ENCODE data around the gene FBLN1.
"Not testable (repeated sequence)": the region's sequence is repeated elsewhere in the genome, so short reads cannot be mapped to it uniquely, and the experiment has no call there.

FBLN1 gene

GRCh38 chr22:45476814-45477213 is 25.9 kb upstream of the FBLN1 start:
- no peak for DNase-seq (ENCODE audit: low spot score)

- DNase-seq (ENCODE audit: low spot score), result no peak
Observed at GRCh38 chr22:45477366-45478107, 25.1 kb upstream of the FBLN1 start.

- no peak for DNase-seq (ENCODE audit: low spot score)
Observed at GRCh38 chr22:45478108-45478771, 24.4 kb upstream of the FBLN1 start.

- no peak for DNase-seq (ENCODE audit: low spot score)
Observed at GRCh38 chr22:45480717-45481116, 22.0 kb upstream of the FBLN1 start.

DNA sequence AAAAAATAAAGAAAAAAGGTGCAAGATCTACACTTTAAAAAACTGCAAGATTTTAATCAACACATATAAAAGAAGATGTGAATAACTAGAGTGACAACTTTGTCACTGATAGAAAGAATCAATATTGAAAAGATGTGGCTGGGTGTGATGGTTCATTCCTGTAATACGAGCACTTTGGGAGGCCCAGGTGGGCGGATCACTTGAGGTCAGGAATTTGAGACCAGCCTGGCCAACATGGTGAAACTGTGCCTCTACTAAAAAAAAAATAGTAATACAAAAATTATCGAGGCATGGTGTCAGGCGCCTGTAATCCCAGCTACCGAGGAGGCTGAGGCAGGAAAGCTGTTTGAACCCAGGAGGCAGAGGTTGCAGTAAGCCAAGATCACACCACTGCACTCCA is 21.0 kb upstream of the FBLN1 start:
- no peak for DNase-seq (ENCODE audit: low spot score)

DNA sequence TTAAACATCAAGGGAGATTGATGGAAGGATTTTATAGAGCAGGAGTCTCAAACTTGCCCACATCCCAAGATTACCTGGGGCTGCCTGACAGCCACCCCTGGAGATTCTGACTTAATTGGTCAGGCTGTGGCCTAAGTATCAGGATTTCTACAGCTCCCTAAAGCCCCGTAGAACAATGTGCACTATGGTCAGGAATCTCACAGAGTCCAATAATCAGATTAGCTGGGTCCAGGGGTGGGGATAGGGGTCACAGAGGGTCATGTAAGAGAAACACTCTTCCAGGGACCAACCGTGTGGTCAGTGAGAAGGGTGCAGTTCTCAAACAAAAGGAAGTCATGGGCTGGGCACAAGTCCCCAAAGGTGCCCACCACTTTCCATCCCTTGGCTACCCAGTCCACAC is 20.5 kb upstream of the FBLN1 start:
- DNase-seq (ENCODE audit: low spot score), result no peak

GRCh38 chr22:45483319-45483718 is 19.4 kb upstream of the FBLN1 start:
- no peak for DNase-seq (ENCODE audit: low spot score)

DNA sequence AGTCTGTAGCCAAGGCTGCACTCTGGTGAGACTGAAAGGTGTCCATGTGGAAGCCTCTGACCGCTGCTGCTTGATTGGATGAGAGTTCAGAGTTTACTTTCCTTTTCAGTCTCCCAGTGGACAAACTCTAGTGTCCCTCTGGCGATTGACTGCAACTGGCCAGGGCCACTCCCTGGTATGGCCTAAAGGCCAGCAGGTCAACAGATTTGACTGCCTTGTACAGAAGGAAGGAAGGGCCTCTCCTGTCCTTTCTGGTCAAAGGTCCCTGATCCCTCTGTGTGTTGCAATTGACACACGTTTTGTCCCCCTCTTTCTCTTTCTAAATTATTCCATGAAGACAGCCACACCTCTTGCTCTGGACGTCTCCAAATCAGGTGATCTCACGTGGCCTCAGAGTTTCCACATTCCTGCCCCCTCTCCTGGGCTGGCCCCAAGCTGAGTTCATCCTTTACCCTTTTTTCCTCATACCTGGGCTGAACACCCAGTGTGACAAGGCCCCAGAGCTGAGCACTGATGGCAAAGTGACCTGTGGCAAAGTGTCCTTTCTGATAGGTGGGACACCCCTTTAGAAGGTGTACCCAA is 18.7 kb upstream of the FBLN1 start:
- DNase-seq (ENCODE audit: low spot score), result no peak

GRCh38 chr22:45484742-45485141 is 17.9 kb upstream of the FBLN1 start:
- no peak for DNase-seq (ENCODE audit: low spot score)

DNA sequence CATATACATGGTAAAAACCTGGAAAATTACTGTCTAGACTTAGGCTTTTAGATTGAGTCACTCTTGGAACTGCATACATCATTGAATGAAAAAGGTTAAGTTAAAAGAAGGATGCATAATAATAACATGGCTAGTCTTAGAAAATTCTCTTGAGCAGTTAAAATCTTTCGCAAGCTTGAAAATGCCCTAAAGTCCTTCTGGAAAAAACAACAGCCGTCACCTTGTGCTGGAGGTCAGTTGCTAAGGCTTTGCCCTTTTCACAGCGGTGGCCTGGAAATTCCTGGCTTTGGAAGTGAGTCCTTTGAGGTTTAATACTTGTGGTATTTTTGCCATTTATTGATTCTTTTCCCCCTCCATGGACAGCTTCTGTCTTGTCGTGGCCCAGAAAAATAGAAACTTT is 17.4 kb upstream of the FBLN1 start:
- DNase-seq (ENCODE audit: low spot score), result no peak

- DNase-seq (ENCODE audit: low spot score), result no peak
Observed at GRCh38 chr22:45488764-45489370, 13.8 kb upstream of the FBLN1 start.

DNA sequence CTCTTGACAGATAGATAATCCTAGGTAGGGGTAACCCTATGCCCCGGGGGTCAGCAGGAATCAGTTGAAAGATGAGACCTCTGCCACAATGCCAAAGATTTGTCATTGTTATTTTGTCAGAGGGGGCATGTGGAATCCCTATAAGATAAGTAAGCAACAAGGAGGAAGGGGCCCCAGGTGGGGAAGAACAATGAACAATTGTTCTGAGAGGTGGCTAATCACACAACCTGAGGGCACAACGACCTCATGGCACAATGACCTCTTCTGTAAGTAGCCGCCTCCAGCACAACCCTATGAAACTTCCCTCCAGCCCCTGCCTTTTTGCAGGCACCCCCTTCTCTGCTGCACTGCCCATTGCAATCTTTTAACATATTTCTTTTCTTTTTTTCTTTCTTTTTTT is 11.8 kb upstream of the FBLN1 start:
- DNase-seq (ENCODE audit: low spot score), result no peak

- no peak for DNase-seq (ENCODE audit: low spot score)
Observed at GRCh38 chr22:45491841-45492240, 10.8 kb upstream of the FBLN1 start.

DNA sequence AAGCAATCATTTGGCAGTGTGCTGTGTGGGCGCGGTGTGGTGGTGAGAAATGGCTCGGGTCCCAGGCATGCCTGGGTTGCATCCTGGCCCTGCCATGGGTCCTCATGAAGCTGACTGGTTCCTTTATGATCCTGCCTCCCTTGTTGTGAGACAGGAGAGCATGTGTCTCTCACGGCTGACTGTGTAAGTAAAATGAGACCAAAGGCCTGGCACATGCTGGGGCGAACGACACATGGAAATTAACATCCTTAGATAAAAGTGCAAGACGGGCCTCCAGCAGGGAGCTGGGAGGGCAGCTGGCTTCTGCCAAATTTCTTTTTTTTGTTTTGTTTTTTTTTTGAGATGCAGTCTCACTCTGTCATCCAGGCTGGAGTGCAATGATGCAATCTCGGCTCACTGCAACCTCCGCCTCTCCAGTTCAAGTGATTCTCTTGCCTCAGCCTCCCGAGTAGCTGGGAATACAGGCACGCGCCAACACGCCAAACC is 9.4 kb upstream of the FBLN1 start:
- DNase-seq (ENCODE audit: low spot score), result no peak

- DNase-seq (ENCODE audit: low spot score), result not testable (repeated sequence)
Observed at GRCh38 chr22:45494306-45494705, 8.4 kb upstream of the FBLN1 start.

DNA sequence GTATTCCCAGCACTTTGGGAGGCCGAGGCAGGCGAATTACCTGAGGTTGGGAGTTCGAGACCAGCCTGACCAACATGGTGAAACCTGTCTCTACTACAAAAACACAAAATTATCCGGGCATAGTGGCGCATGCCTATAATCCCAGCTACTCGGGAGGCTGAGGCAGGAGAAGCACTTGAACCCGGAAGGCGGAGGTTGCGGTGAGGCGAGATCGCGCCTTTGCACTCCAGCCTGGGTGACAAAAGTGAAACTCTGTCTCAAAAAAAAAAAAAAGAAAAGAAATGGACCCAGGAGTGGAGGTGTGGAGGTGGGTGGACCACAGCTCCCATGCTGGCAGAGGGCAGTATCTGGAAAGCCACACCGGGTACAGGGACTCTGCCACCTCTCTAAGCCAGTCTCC is 7.1 kb upstream of the FBLN1 start:
- not testable (repeated sequence) for DNase-seq (ENCODE audit: low spot score)

GRCh38 chr22:45496451-45496941 is 6.2 kb upstream of the FBLN1 start:
- no peak for DNase-seq (ENCODE audit: low spot score)

DNA sequence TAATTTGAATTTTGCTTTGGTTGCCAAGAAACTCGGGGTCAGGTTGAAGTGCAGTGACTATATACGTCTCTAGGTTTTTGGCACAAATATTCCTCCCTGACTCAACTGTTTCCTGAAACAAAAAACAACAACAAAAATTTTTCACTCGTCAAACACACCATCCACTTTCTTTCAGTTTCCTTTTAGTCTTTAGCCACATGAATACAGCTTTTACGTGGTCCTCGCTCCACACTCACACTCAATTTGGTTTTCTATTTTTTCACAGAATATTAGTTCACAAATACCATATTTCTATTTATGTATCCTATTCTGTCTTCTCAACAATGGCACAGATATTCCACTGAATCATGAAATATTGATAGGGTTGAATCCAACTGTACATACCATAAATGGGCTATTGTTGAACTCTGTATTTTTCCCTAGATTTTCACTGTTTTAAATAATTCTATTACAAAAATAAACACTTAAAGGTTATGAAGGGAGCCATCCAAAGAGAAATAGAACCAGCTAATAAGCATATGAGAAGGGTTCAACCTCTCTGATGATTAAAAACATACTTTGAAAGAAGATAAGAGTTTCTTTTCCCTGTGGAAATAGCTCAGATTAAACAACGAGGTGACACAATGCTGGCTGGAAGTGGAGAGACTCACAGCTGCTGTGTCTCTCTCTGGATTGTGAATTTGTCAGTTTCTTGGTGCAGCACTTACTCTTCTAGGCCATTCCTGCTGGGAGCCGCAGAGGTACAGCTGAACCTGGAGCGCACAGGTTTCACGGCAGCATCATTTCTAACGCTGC is 5.1 kb upstream of the FBLN1 start:
- DNase-seq (ENCODE audit: low spot score), result no peak

- DNase-seq (ENCODE audit: low spot score), result no peak
Observed at GRCh38 chr22:45499746-45500145, 2.9 kb upstream of the FBLN1 start.

DNA sequence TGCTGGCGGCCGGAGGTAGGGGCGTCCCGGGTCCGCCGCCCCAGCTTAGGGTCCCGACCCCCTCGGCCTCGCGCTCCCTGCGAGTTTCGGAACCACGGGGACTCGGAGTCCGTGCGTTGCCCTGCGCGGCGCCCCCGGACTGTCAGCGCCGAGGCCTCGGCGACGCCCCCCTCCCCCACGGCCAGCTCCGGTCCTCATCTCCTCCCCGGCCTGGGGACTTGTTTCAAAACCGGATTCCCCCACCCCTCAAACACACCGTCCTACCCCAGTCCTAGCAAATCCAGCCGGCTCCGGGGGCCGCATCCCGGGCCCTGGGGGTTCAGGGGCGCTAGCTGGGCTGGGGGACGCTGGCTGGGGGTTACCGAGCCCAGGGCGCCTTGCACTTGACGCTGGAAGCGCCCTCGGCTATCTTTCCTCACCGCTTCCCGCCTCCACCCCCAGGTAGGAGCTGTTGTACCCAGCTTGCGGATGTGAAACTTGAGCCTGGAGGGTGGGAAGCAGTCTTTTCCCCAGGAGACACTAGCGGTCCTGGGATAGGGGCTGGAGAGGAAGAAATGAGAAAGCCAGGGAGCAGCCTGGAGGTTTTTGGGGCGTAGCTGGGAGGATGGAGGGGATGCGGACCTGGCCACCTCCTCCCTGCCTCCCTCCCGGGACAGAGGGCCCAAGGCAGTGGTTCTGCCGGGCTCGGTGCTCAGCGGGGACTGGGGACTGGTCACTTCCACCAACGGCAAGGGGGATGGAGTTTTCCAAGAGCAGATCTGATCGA is 550 bp downstream of the FBLN1 start:
- no peak for DNase-seq (ENCODE audit: low spot score)

DNA sequence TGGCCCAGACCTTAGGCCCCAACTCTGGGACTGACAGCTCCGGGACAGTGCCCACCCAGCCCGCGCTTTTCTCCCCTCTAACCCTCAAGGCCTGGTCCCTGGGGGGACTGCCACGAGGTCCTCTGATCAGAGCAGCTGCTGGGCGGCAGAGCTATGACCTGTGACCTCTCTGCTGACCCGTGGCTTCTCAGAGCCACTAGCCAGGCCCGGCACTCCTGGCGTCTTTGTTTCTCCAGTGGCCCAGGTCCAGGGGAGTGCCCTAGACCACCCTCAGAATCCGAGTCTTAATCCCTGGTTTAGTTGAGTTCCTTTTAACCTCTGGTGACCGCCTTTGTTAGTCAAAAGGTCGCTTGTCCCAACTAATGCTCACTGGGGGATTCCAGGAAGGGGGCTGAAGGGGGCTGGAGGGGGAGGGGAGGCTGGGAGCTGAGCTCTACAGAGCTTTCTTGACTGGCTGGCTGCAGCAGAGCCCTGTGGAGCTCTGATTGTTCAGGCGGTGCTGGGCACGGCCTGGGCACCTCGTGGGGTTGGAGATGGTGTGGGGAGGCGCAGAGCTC is 1.2 kb downstream of the FBLN1 start:
- DNase-seq (ENCODE audit: low spot score), result no peak

All from CD4-positive, alpha-beta T cell treated with Interleukin-2 at 100 ng/mL for 4 hours (primary cell).